Ovary (tissue), 3 donors: ENCODE data around the gene MBD3L5.
"Not testable (repeated sequence)": the region's sequence is repeated elsewhere in the genome, so short reads cannot be mapped to it uniquely, and the experiment has no call there.

Source experiments
- CTCF ChIP-seq, 3 donors: fragments of 450-650 bp in 2 of 3; fragments of 200-600 bp in 1 of 3; IDR thresholded peaks; one replicate each; pipeline versions ENCODE4 v1.5.1 to v1.8.0; 2016 to 2022; ENCODE audit warnings: antibody characterized with exemption in 3 of 3, mild to moderate bottlenecking in 1 of 3
- EP300 ChIP-seq: sonication (generic); formaldehyde crosslinking; IDR thresholded peaks from one replicate; pipeline ENCODE4 v1.6.1; 2017; ENCODE audit warnings: antibody characterized with exemption
- POLR2A ChIP-seq: fragments of 450-650 bp; IDR thresholded peaks from one replicate; pipeline ENCODE4 v1.6.1; 2017; ENCODE audit warnings: antibody characterized with exemption, mild to moderate bottlenecking, moderate library complexity
- donor health status: DM: no; HTN: no; CAD: no.

GRCh38 chr19:7056371-7056770 lies 26.0 kb downstream of the MBD3L5 start:
- TF ChIP-seq EP300; CTCF (IDR thresholded peaks at IDR 0.05); POLR2A: not testable (repeated sequence)
